PC-3 (cell line): ENCODE results near the gene PTPRN2. TPM values are rescaled to one million over a fixed set of nuclear protein-coding genes. Genes with fewer than 3 reads are reported as not detected.
"Not testable (repeated sequence)": the region's sequence is repeated elsewhere in the genome, so short reads cannot be mapped to it uniquely, and the experiment has no call there.

ENCODE experiments used
- ATAC-seq: fragments of 200-7000 bp; cut with Tn5 transposase; 2 replicates; pipeline ENCODE4 v1.9.1; 2020; ENCODE audit warnings: mild to moderate bottlenecking, moderate library complexity
- BruUV-seq: library from RNA; stranded (reverse); fragments of 400-500 nt; replicated peaks from 2 replicates; lab custom pipeline; 2021; lab: Mats Ljungman, UMichigan
- CTCF ChIA-PET: fragments of 300-600 bp; sonication (Branson Sonifier 250); formaldehyde crosslinking; loops from one replicate; lab custom pipeline; 2022; ENCODE audit warnings: antibody characterized with exemption; lab: Charles Lee
- POLR2A ChIA-PET: fragments of 300-600 bp; sonication (Branson Sonifier 250); formaldehyde crosslinking; loops from one replicate; lab custom pipeline; 2022; ENCODE audit warnings: antibody characterized with exemption; ENCODE audit not compliant: unreplicated experiment; lab: Charles Lee
- DNase-seq: peaks from one replicate; pipeline ENCODE4 v3.0.0-alpha.2; 2015
- H2AFZ ChIP-seq: fragments of 300-600 bp; sonication (generic); 2 replicates; pipeline ENCODE4 v1.6.0; 2016; ENCODE audit warnings: antibody characterized with exemption, low read length
- H3F3A ChIP-seq: fragments of 300-600 bp; sonication (generic); one replicate; pipeline ENCODE4 v1.6.0; 2017; ENCODE audit warnings: antibody characterized with exemption, low read length, control low read depth, mild to moderate bottlenecking; ENCODE audit not compliant: unreplicated experiment
- H3K27ac ChIP-seq: fragments of 300-600 bp; sonication (generic); 2 replicates; pipeline ENCODE4 v1.5.1; 2016; ENCODE audit warnings: mild to moderate bottlenecking, low read length
- H3K27me3 ChIP-seq: fragments of 300-600 bp; sonication (generic); 2 replicates; pipeline ENCODE4 v1.6.1; 2016; ENCODE audit warnings: low read length, mixed read lengths
- H3K36me3 ChIP-seq: fragments of 300-600 bp; sonication (generic); 2 replicates; pipeline ENCODE4 v1.6.1; 2016; ENCODE audit warnings: low read depth, mixed run types, low read length, mixed read lengths
- H3K4me1 ChIP-seq: fragments of 300-600 bp; sonication (generic); 2 replicates; pipeline ENCODE4 v1.5.1; 2016; ENCODE audit warnings: low read length; ENCODE audit not compliant: insufficient read depth
- H3K4me2 ChIP-seq: fragments of 300-600 bp; sonication (generic); 2 replicates; pipeline ENCODE4 v1.6.0; 2016; ENCODE audit warnings: low read length
- H3K4me3 ChIP-seq: fragments of 300-600 bp; sonication (generic); 2 replicates; pipeline ENCODE4 v1.5.1; 2016; ENCODE audit warnings: mild to moderate bottlenecking, low read length, mixed read lengths
- H3K79me2 ChIP-seq: fragments of 300-600 bp; sonication (generic); 2 replicates; pipeline ENCODE4 v1.6.1; 2017; ENCODE audit warnings: low read length, mixed read lengths
- H3K9ac ChIP-seq: fragments of 300-600 bp; sonication (generic); 2 replicates; pipeline ENCODE4 v1.6.0; 2016; ENCODE audit warnings: mild to moderate bottlenecking, low read length
- H3K9me2 ChIP-seq: fragments of 300-600 bp; sonication (generic); replicated peaks from 2 replicates; pipeline ENCODE4 v1.6.1; 2016; ENCODE audit warnings: mixed run types, low read length, mixed read lengths
- H3K9me3 ChIP-seq: fragments of 300-600 bp; sonication (generic); 2 replicates; pipeline ENCODE4 v1.6.1; 2016; ENCODE audit warnings: low read length, mixed read lengths
- H4K20me1 ChIP-seq: fragments of 300-600 bp; sonication (generic); 2 replicates; pipeline ENCODE4 v1.6.1; 2016; ENCODE audit warnings: low read length, mixed read lengths
- CTCF ChIP-seq: fragments of 300-600 bp; sonication (generic); conservative IDR thresholded peaks from 2 replicates; pipeline ENCODE4 v1.5.1; 2017; ENCODE audit warnings: antibody characterized with exemption, low read depth, mild to moderate bottlenecking, low read length
- EZH2 ChIP-seq: fragments of 300-600 bp; sonication (generic); IDR thresholded peaks from one replicate; pipeline ENCODE4 v1.6.1; 2017; ENCODE audit warnings: antibody characterized with exemption, mild to moderate bottlenecking, low read length; ENCODE audit not compliant: unreplicated experiment
- EZH2phosphoT487 ChIP-seq: fragments of 300-600 bp; sonication (generic); IDR thresholded peaks from 2 replicates; pipeline ENCODE4 v1.6.1; 2018; ENCODE audit warnings: mild to moderate bottlenecking, antibody characterized with exemption, low read length, borderline replicate concordance
- intact Hi-C: fragments of 100-400 bp; cut with micrococcal nuclease; formaldehyde crosslinking; loops from 2 replicates; pipeline ENCODE4 v1.9.0; 2023
- total RNA-seq: library from RNA; depleted of rRNA; stranded (reverse); fragments of >200 nt; gene quantifications from 2 replicates; pipeline ENCODE4 v1.2.3, GENCODE V29; 2014

The PTPRN2 gene
- total RNA-seq, 1 experiment from 2014 or later, result 3.2 TPM

- POLR2A ChIA-PET, result no interaction called here
- no peak for ATAC-seq
- intact Hi-C loops, result no loop called here
Observed at GRCh38 chr7:158406801-158407200, 180.8 kb downstream of the PTPRN2 start.

GRCh38 chr7:158406364-158406763 is 181.3 kb downstream of the PTPRN2 start:
- POLR2A ChIA-PET, result no interaction called here
- TF ChIP-seq EZH2phosphoT487 (no peak), EZH2 (no peak), CTCF (no peak)
- intact Hi-C loops, result no loop called here

More at GRCh38 chr7:158406801-158407200, 180.8 kb downstream of the PTPRN2 start:
- H3K27ac ChIP-seq, result no peak overlapping the region
- CTCF ChIA-PET, result no interaction called here
- TF ChIP-seq EZH2, result no peak
- TF ChIP-seq EZH2phosphoT487, result no peak
- no peak for TF ChIP-seq CTCF
- no peaks in the 10 kb centered on the region for H3K9me2 ChIP-seq
- H4K20me1 ChIP-seq, result no peaks in the 10 kb centered on the region
- DNase-seq, result no peak
- H3K79me2 ChIP-seq, result no peaks in the 10 kb centered on the region
- H3K36me3 ChIP-seq, result no peaks in the 10 kb centered on the region
- H3K9ac ChIP-seq, result no peak overlapping the region
- H3K4me3 ChIP-seq, result no peak overlapping the region
- no TSS peak for BruUV-seq
- no peak overlapping the region for H2AFZ ChIP-seq
- peaks cover 36% of the 10 kb centered on the region for H3K27me3 ChIP-seq
- H3F3A ChIP-seq, result no peaks in the 10 kb centered on the region
- H3K4me1 ChIP-seq, result no peaks in the 10 kb centered on the region
- no peaks in the 10 kb centered on the region for H3K9me3 ChIP-seq
- H3K4me2 ChIP-seq, result no peak overlapping the region

GRCh38 chr7:158405771-158406170 is 181.9 kb downstream of the PTPRN2 start:
- peaks cover 46% of the 10 kb centered on the region for H3K27me3 ChIP-seq
- ATAC-seq, H3K4me1 ChIP-seq, H3K9me3 ChIP-seq, BruUV-seq, H2AFZ ChIP-seq, POLR2A ChIA-PET, H3K27ac ChIP-seq, H3F3A ChIP-seq, H3K9me2 ChIP-seq, H4K20me1 ChIP-seq, intact Hi-C loops, H3K4me2 ChIP-seq, H3K9ac ChIP-seq, CTCF ChIA-PET, H3K79me2 ChIP-seq, DNase-seq, H3K4me3 ChIP-seq, H3K36me3 ChIP-seq: not testable (repeated sequence)

More at GRCh38 chr7:158406364-158406763, 181.3 kb downstream of the PTPRN2 start:
- no peaks in the 10 kb centered on the region for H3K9me2 ChIP-seq
- peaks cover 40% of the 10 kb centered on the region for H3K27me3 ChIP-seq
- H3K27ac ChIP-seq, result no peak overlapping the region
- CTCF ChIA-PET, result no interaction called here
- H3K4me1 ChIP-seq, result no peaks in the 10 kb centered on the region
- H3K4me3 ChIP-seq, result no peak overlapping the region
- no peak for ATAC-seq
- no peak overlapping the region for H3K9ac ChIP-seq
- no peaks in the 10 kb centered on the region for H3K79me2 ChIP-seq
- DNase-seq, result no peak
- no peaks in the 10 kb centered on the region for H3K9me3 ChIP-seq
- no peak overlapping the region for H2AFZ ChIP-seq
- no peaks in the 10 kb centered on the region for H3K36me3 ChIP-seq
- no peak overlapping the region for H3K4me2 ChIP-seq
- H3F3A ChIP-seq, result no peaks in the 10 kb centered on the region
- BruUV-seq, result no TSS peak
- no peaks in the 10 kb centered on the region for H4K20me1 ChIP-seq
